ENCODE results near the gene PSMA6. TPM values are rescaled to one million over a fixed set of nuclear protein-coding genes. Genes with fewer than 3 reads are reported as not detected.

Gene PSMA6
- total and polyA plus RNA-seq, 2 of the 13 experiments (the other 11 are each of a cell fraction or from before 2014, with no cell fraction given): 525 to 1,109 TPM

GRCh38 chr14:35352274-35353233 lies 60.4 kb downstream of the PSMA6 start (continued):
- 0 out of 2 replicates have a peak, but pooled peaks have one; percentile 18 for TF ChIP-seq USF2 (IDR thresholded peaks at IDR 0.05; ENCODE audit: low read depth, low read length)
- TF ChIP-seq USF2 (CRISPR knock-in tag; IDR thresholded peaks at IDR 0.05; ENCODE audit: borderline replicate concordance): no peak
- no peak for TF ChIP-seq ZNF333 (CRISPR knock-in tag; IDR thresholded peaks at IDR 0.05; ENCODE audit: borderline replicate concordance)
- TF ChIP-seq ZNF281 (CRISPR knock-in tag; IDR thresholded peaks at IDR 0.05; ENCODE audit: borderline replicate concordance): no peak
- no peak for TF ChIP-seq PAX8 (CRISPR knock-in tag; IDR thresholded peaks at IDR 0.05; ENCODE audit: borderline replicate concordance)
- no peak for TF ChIP-seq MYNN (CRISPR knock-in tag; IDR thresholded peaks at IDR 0.05; ENCODE audit: low read depth)
- TF ChIP-seq NPAS2 (CRISPR knock-in tag; IDR thresholded peaks at IDR 0.05; ENCODE audit: borderline replicate concordance): no peak
- no peak for TF ChIP-seq SP4 (CRISPR knock-in tag; IDR thresholded peaks at IDR 0.05)
- TF ChIP-seq ZNF800 (CRISPR knock-in tag; IDR thresholded peaks at IDR 0.05): no peak
- TF ChIP-seq TFE3 (CRISPR knock-in tag; IDR thresholded peaks at IDR 0.05): no peak
- no peak for TF ChIP-seq ATF6 (CRISPR knock-in tag; conservative IDR thresholded peaks at IDR 0.05)
- TF ChIP-seq MATR3 (CRISPR knock-in tag; IDR thresholded peaks at IDR 0.05): 0 out of 2 replicates have a peak, but pooled peaks have one; percentile 62
- no peak for TF ChIP-seq ZNF567 (CRISPR knock-in tag; IDR thresholded peaks at IDR 0.05; ENCODE audit: borderline replicate concordance)
- no peak for TF ChIP-seq ZNF143 (CRISPR knock-in tag; IDR thresholded peaks at IDR 0.05)
